GM12878 (cell line): ENCODE data around the gene CXCL1. TPM values are rescaled to one million over a fixed set of nuclear protein-coding genes. Genes with fewer than 3 reads are reported as not detected.

Source experiments
- ATAC-seq: fragments of 200-7000 bp; cut with Tn5 transposase; 3 replicates; pipeline ENCODE4 v1.9.1; 2020; ENCODE audit warnings: mild to moderate bottlenecking, moderate library complexity
- BruUV-seq: library from RNA; stranded (reverse); fragments of 400-500 nt; replicated peaks from 2 replicates; lab custom pipeline; 2021; lab: Mats Ljungman, UMichigan
- CTCF ChIA-PET: fragments of 300-600 bp; sonication (Branson Sonifier 250); formaldehyde crosslinking; extraction: SDS; loops from one replicate; lab custom pipeline; 2021; ENCODE audit warnings: inconsistent platforms; lab: Yijun Ruan, JAX
- POLR2A ChIA-PET: fragments of 350-600 bp; formaldehyde crosslinking; extraction: SDS; loops from one replicate; lab custom pipeline; 2021; ENCODE audit warnings: inconsistent platforms; lab: Charles Lee
- RAD21 ChIA-PET: fragments of 300-600 bp; sonication (Branson Sonifier 250); formaldehyde crosslinking; loops from one replicate; lab custom pipeline; 2023; ENCODE audit warnings: antibody characterized with exemption; ENCODE audit not compliant: unreplicated experiment; lab: Charles Lee
- SMC1A ChIA-PET: fragments of 300-600 bp; sonication (Branson Sonifier 250); formaldehyde crosslinking; loops from one replicate; lab custom pipeline; 2023; ENCODE audit not compliant: unreplicated experiment, uncharacterized antibody; lab: Charles Lee
- DNase-seq: peaks from one replicate; pipeline ENCODE4 v3.0.0-alpha.2; 2011; ENCODE audit warnings: low read depth, low spot score
- FAIRE-seq: peaks from 3 replicates; lab custom pipeline; 2011; peaks lifted over from hg19 to GRCh38; lab: Jason Lieb, UNC
- H2AFZ ChIP-seq: 2 replicates; pipeline ENCODE4 v1.6.0; 2011; ENCODE audit warnings: low read depth, low read length, control low read depth; ENCODE audit not compliant: control insufficient read depth
- H3K27ac ChIP-seq: 2 replicates; pipeline ENCODE4 v1.5.1; 2011; ENCODE audit warnings: control low read depth; ENCODE audit not compliant: control insufficient read depth, insufficient read depth
- H3K27me3 ChIP-seq, 2 experiments: replicated peaks in 1 of 2; 2 replicates each; pipeline versions ENCODE4 v1.6.0 to v1.6.1; 2011; ENCODE audit warnings: low read length in 1 of 2; ENCODE audit not compliant: control insufficient read depth in 2 of 2, insufficient read depth in 2 of 2
- H3K36me3 ChIP-seq, 2 experiments: 2 replicates each; pipeline ENCODE4 v1.5.1; 2011; ENCODE audit warnings: low read length in 1 of 2; ENCODE audit not compliant: control insufficient read depth in 2 of 2, insufficient read depth in 2 of 2
- H3K4me1 ChIP-seq: 2 replicates; pipeline ENCODE4 v1.6.1; 2011; ENCODE audit warnings: mild to moderate bottlenecking, low read length, moderate library complexity, mixed read lengths; ENCODE audit not compliant: control insufficient read depth, insufficient read depth
- H3K4me2 ChIP-seq: 2 replicates; pipeline ENCODE4 v1.6.0; 2011; ENCODE audit warnings: control low read depth; ENCODE audit not compliant: control insufficient read depth, insufficient read depth
- H3K4me3 ChIP-seq: fragments of 200-600 bp; sonication (generic); 2 replicates; pipeline ENCODE4 v1.5.1; 2016
- H3K79me2 ChIP-seq: 2 replicates; pipeline ENCODE4 v1.6.0; 2011; ENCODE audit warnings: low read length; ENCODE audit not compliant: control insufficient read depth, insufficient read depth
- H3K9ac ChIP-seq: 2 replicates; pipeline ENCODE4 v1.8.0; 2011; ENCODE audit warnings: low read length, control low read depth, mixed read lengths; ENCODE audit not compliant: control insufficient read depth, insufficient read depth
- H3K9me3 ChIP-seq: replicated peaks from 3 replicates; pipeline ENCODE4 v1.5.1; 2011; ENCODE audit warnings: mild to moderate bottlenecking, low read length; ENCODE audit not compliant: control insufficient read depth, insufficient read depth
- H4K20me1 ChIP-seq: 2 replicates; pipeline ENCODE4 v1.6.0; 2011; ENCODE audit not compliant: control insufficient read depth, insufficient read depth
- CTCF ChIP-seq, 3 experiments: IDR thresholded peaks in 2 of 3; conservative IDR thresholded peaks in 1 of 3; 2 replicates each; pipeline ENCODE4 v1.5.1; 2011; ENCODE audit warnings: low read depth in 3 of 3, low read length in 3 of 3, mild to moderate bottlenecking in 3 of 3, control low read depth in 2 of 3, moderate library complexity in 2 of 3, inconsistent platforms in 1 of 3, mixed read lengths in 1 of 3; ENCODE audit not compliant: control insufficient read depth in 2 of 3, insufficient read depth in 1 of 3; ENCODE audit errors: extremely low read depth in 1 of 3
- RBBP5 ChIP-seq: fragments of 200-600 bp; sonication (generic); conservative IDR thresholded peaks from 2 replicates; pipeline ENCODE4 v1.6.1; 2016
- SRF ChIP-seq, 2 experiments: IDR thresholded peaks; 2 replicates each; pipeline ENCODE4 v1.6.1; 2011; ENCODE audit warnings: low read depth in 2 of 2, low read length in 2 of 2, mild to moderate bottlenecking in 1 of 2, moderate library complexity in 1 of 2
- TCF12 ChIP-seq: IDR thresholded peaks from 2 replicates; pipeline ENCODE4 v1.6.1; 2011; ENCODE audit warnings: low read depth, mild to moderate bottlenecking, low read length
- YY1 ChIP-seq: IDR thresholded peaks from 2 replicates; pipeline ENCODE4 v1.6.1; 2011; ENCODE audit warnings: low read depth, mild to moderate bottlenecking, low read length
- ZBTB33 ChIP-seq: fragments of 450-650 bp; IDR thresholded peaks from 2 replicates; pipeline ENCODE4 v1.6.1; 2017; ENCODE audit warnings: mild to moderate bottlenecking
- ZNF622 ChIP-seq: fragments of 450-650 bp; IDR thresholded peaks from 2 replicates; pipeline ENCODE4 v1.6.1; 2017; ENCODE audit warnings: mild to moderate bottlenecking, inconsistent platforms
- WGBS: methylation state at CpG from one replicate; pipeline ENCODE4 v1.1.6; 2016; ENCODE audit warnings: low lambda C conversion rate; ENCODE audit not compliant: insufficient replicate concordance, insufficient coverage; ENCODE audit errors: missing lambda C conversion rate; 5-methylcytosine and 5-hydroxymethylcytosine counted together
- in situ Hi-C: fragments of 300-500 bp; cut with MboI; formaldehyde crosslinking; loops from 9 replicates; pipeline ENCODE4 v1.14.3; 2018; ENCODE audit warnings: mixed read lengths
- intact Hi-C: fragments of 100-400 bp; cut with micrococcal nuclease; formaldehyde crosslinking; loops from one replicate; pipeline ENCODE4 v1.14.2; 2022; ENCODE audit not compliant: unreplicated experiment
- polyA plus RNA-seq, 11 experiments: library from polyadenylated mRNA; depleted of rRNA in 4 of 11; unstranded in 6 of 11; stranded (reverse) in 5 of 11; fragments of >200 nt; fragmentation: Nextera tagmentation in 4 of 11; fragmentation: Illumina TruSeq in 1 of 11; extraction: Ambion mirVana in 4 of 11; extraction: Trizol in 1 of 11; gene quantifications; 1 replicate in 1 of 11; 2 replicates in 10 of 11; pipeline versions ENCODE4 v1.2.1 to v1.2.3, GENCODE V29; 2011 to 2016; ENCODE audit warnings: inconsistent platforms in 2 of 11, missing spikeins in 2 of 11, low read depth in 1 of 11
- total RNA-seq, 4 experiments: library from RNA; depleted of rRNA in 3 of 4; stranded (reverse); fragments of >200 nt in 3 of 4; fragmentation: Illumina TruSeq in 1 of 4; extraction: Trizol in 1 of 4; gene quantifications; 2 replicates each; pipeline versions ENCODE4 v1.2.1 to v1.2.3, GENCODE V29; 2013 to 2021
- TF ChIP-seq, protein P1 (sequence below): fragments of 450-650 bp; IDR thresholded peaks from 2 replicates; pipeline ENCODE4 v1.6.1; 2016; ENCODE audit warnings: mild to moderate bottlenecking

Gene CXCL1
- total and polyA plus RNA-seq, 10 of the 15 experiments (the other 5 are each of a cell fraction or from before 2014, with no cell fraction given), result not detected

DNA sequence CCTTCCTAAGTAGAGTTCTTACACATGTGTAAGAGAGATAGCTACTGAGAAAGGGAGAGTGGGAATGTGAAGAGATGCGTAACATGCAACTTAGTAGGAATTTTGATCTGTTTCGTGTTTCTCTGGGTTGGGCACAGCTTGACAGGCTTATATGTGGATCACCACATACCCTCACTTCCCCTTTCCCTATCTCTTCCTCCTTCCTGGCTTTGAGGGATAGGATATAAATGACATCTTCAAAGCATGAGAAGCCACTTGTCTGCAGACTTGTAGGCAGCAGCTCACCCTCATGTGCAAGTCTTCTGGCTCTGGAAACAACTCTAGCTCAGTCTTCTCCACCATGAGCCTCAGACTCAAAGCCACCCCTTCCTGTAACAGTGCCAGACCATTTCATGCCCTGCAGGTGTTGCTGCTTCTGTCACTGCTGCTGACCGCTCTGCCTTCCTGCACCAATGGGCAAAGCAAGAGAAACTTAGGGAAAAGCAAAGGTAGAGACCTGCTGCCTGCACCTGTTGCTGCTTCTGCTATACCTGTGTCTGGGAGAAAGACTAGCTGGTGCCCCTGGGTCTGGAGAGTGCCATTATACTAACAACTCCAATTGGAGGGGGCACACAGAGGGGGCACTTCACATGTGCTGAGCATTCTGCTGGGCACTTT lies 21.5 kb upstream of the CXCL1 start (continued):
- no peak for TF ChIP-seq RBBP5
- TF ChIP-seq TCF12, result no peak
- no peak for TF ChIP-seq SRF (IDR thresholded peaks at IDR 0.05; ENCODE audit: low read depth in 2 of 2, low read length in 2 of 2)
- TF ChIP-seq CTCF (IDR thresholded peaks at IDR 0.05 in 2 of 3, conservative IDR thresholded peaks at IDR 0.05 in 1 of 3; ENCODE audit: control insufficient read depth in 2 of 3, extremely low read depth in 1 of 3, insufficient read depth in 1 of 3, low read depth in 3 of 3, low read length in 3 of 3), result no peak

DNA sequence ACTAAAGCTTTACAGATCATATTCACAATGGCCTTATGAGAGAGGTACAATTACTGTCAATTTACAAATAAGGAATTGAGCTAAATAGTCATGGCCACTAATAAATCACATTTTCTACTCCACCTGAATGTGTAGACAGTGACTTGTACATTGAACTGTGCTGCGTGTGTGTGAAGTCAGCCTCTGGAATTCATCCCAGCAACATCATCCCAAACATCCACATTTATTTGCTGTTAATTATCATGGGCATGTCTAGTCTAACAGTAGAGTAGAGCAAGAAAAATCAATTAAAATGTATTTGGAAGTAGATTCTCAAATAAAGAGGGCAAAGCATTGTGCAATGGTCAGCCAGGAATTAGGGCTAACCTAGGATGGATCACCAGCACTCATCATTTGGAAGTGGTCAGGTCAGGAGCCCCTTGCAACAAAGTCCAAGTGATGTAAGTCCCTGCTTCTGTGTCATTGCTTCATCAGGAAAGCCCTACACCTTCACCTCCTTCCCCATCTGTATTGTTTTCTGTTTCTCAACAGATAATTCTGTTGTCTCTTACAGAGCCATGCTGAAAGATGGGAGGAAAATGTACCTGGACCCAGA lies 20.9 kb upstream of the CXCL1 start:
- in situ Hi-C loops, result no loop called here
- no peak for TF ChIP-seq ZBTB33
- TF ChIP-seq, protein P1, sequence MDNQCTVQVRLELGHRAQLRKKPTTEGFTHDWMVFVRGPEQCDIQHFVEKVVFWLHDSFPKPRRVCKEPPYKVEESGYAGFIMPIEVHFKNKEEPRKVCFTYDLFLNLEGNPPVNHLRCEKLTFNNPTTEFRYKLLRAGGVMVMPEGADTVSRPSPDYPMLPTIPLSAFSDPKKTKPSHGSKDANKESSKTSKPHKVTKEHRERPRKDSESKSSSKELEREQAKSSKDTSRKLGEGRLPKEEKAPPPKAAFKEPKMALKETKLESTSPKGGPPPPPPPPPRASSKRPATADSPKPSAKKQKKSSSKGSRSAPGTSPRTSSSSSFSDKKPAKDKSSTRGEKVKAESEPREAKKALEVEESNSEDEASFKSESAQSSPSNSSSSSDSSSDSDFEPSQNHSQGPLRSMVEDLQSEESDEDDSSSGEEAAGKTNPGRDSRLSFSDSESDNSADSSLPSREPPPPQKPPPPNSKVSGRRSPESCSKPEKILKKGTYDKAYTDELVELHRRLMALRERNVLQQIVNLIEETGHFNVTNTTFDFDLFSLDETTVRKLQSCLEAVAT, result no peak
- TF ChIP-seq ZNF622, result no peak
- TF ChIP-seq YY1, result no peak
- RAD21 ChIA-PET, result no interaction called here
- 5% methylated on average over 1 of the region's 1 CpG for WGBS
- POLR2A ChIA-PET, result no interaction called here
- Histone ChIP-seq H2AFZ (no peak overlapping the region), H3K27ac (no peak overlapping the region), H3K9me3 (no peaks in the 10 kb centered on the region), H3K27me3 (no peaks in the 10 kb centered on the region), H3K4me1 (no peaks in the 10 kb centered on the region), H3K4me2 (no peak overlapping the region), H3K4me3 (no peak overlapping the region), H3K36me3 (no peaks in the 10 kb centered on the region), H4K20me1 (no peaks in the 10 kb centered on the region), H3K9ac (no peak overlapping the region), H3K79me2 (no peaks in the 10 kb centered on the region)
- intact Hi-C loops, result no loop called here
- FAIRE-seq, result no peak
- ATAC-seq, result no peak
- CTCF ChIA-PET, result no interaction called here
- no peak for DNase-seq
- SMC1A ChIA-PET, result no interaction called here
- no TSS peak for BruUV-seq
